Measurements from ENCODE around the gene OR2D2. TPM values are rescaled to one million over a fixed set of nuclear protein-coding genes. Genes with fewer than 3 reads are reported as not detected.

OR2D2 gene
- total RNA-seq, 1 experiment from 2014 or later = 0.20 TPM

- intact Hi-C loops (cut with micrococcal nuclease) = no loop called here
- Histone ChIP-seq H3K9me2 (ENCODE audit: insufficient read depth) (no peaks in the 10 kb centered on the region), H3K9me3 (ENCODE audit: control insufficient read depth in 1 of 2, insufficient read depth in 1 of 2, low read depth in 1 of 2, low read length in 2 of 2) (no peaks in the 10 kb centered on the region; a peak in 1 of 4 replicates), H3K4me2 (ENCODE audit: low read length) (no peak within 1 kb of the TSS), H3K27me3 (ENCODE audit: insufficient read depth, low read length) (no peaks in the 10 kb centered on the region), H3K4me1 (ENCODE audit: control insufficient read depth in 1 of 2, insufficient read depth in 2 of 2, low read length in 2 of 2) (no peaks in the 10 kb centered on the region), H3K36me3 (ENCODE audit: control insufficient read depth in 1 of 2, insufficient read depth in 2 of 2, low read length in 2 of 2) (no peaks in the 10 kb centered on the region), H3K79me2 (ENCODE audit: insufficient read depth, low read length) (no peaks in the 10 kb centered on the region), H2AFZ (ENCODE audit: low read depth, low read length, poor library complexity, severe bottlenecking) (no peak within 1 kb of the TSS), H3K27ac (ENCODE audit: low read depth, low read length) (no peak within 1 kb of the TSS), H3K9ac (ENCODE audit: low read length) (no peak within 1 kb of the TSS), H3K4me3 (replicated peaks in 1 of 2; ENCODE audit: low read depth in 1 of 2, low read length in 2 of 2) (no peak within 1 kb of the TSS), H4K20me1 (ENCODE audit: insufficient read depth) (no peaks in the 10 kb centered on the region)
- no peak for TF ChIP-seq ELF1 (IDR thresholded peaks at IDR 0.05; ENCODE audit: borderline replicate concordance, low read depth)
- ChIA-PET POLR2A (no interaction called here), RAD21 (ENCODE audit: low non-redundant PET in 1 of 2, low total read pairs in 2 of 2, uncharacterized antibody in 2 of 2, unreplicated experiment in 2 of 2) (no interaction called here), CTCF (no interaction called here)
- ATAC-seq (no peak), DNase-seq (ENCODE audit: low read depth, low spot score) (no peak)
- no TSS peak for BruUV-seq (replicated peaks)
Measured at GRCh38 chr11:6845383-6845782, 46.9 kb downstream of the OR2D2 start, which contains the start of gene OR10A5. Gene OR10A5, plus strand, starts transcription at chr11:6845683. Its CDS starts 0 bp downstream, at chr11:6845683.

GRCh38 chr11:6844356-6844755 lies 47.9 kb downstream of the OR2D2 start:
- no peaks in the 10 kb centered on the region for H3K4me1 ChIP-seq (ENCODE audit: control insufficient read depth in 1 of 2, insufficient read depth in 2 of 2, low read length in 2 of 2)
- no peak overlapping the region for H3K4me3 ChIP-seq (replicated peaks in 1 of 2; ENCODE audit: low read depth in 1 of 2, low read length in 2 of 2)
- H3K9ac ChIP-seq (ENCODE audit: low read length) = no peak overlapping the region
- ATAC-seq (no peak), DNase-seq (ENCODE audit: low read depth, low spot score) (no peak)
- no peaks in the 10 kb centered on the region for H3K36me3 ChIP-seq (ENCODE audit: control insufficient read depth in 1 of 2, insufficient read depth in 2 of 2, low read length in 2 of 2)
- intact Hi-C loops (cut with micrococcal nuclease) = no loop called here
- H3K9me3 ChIP-seq (ENCODE audit: control insufficient read depth in 1 of 2, insufficient read depth in 1 of 2, low read depth in 1 of 2, low read length in 2 of 2) = no peaks in the 10 kb centered on the region; a peak in 1 of 4 replicates
- CTCF ChIA-PET = no interaction called here
- RAD21 ChIA-PET (ENCODE audit: low non-redundant PET in 1 of 2, low total read pairs in 2 of 2, uncharacterized antibody in 2 of 2, unreplicated experiment in 2 of 2) = no interaction called here
- H3K9me2 ChIP-seq (ENCODE audit: insufficient read depth) = no peaks in the 10 kb centered on the region
- H2AFZ ChIP-seq (ENCODE audit: low read depth, low read length, poor library complexity, severe bottlenecking) = no peak overlapping the region
- BruUV-seq (replicated peaks) = no TSS peak
- no peaks in the 10 kb centered on the region for H3K79me2 ChIP-seq (ENCODE audit: insufficient read depth, low read length)
- no peaks in the 10 kb centered on the region for H4K20me1 ChIP-seq (ENCODE audit: insufficient read depth)
- H3K27me3 ChIP-seq (ENCODE audit: insufficient read depth, low read length) = no peaks in the 10 kb centered on the region
- H3K27ac ChIP-seq (ENCODE audit: low read depth, low read length) = no peak overlapping the region
- no peak overlapping the region for H3K4me2 ChIP-seq (ENCODE audit: low read length)
- POLR2A ChIA-PET = no interaction called here
- TF ChIP-seq SP1 (IDR thresholded peaks at IDR 0.05; ENCODE audit: low read depth) = no peak
- no peak for TF ChIP-seq FOSL1 (IDR thresholded peaks at IDR 0.05; ENCODE audit: low read depth)
- TF ChIP-seq TCF7L2 (IDR thresholded peaks at IDR 0.05; ENCODE audit: borderline replicate concordance, extremely low read depth, insufficient read depth, insufficient read length) = no peak
- no peak for TF ChIP-seq SIN3A (IDR thresholded peaks at IDR 0.05; ENCODE audit: low read depth)

All from HCT116 (cell line).